K562 (cell line): ENCODE data around the gene ZNF407. TPM values are rescaled to one million over a fixed set of nuclear protein-coding genes. Genes with fewer than 3 reads are reported as not detected.

Source experiments
- BRD9 ChIP-seq: fragments of 450-650 bp; IDR thresholded peaks from 2 replicates; pipeline ENCODE4 v1.6.1; 2018; ENCODE audit warnings: low read depth; ENCODE audit not compliant: partially characterized antibody
- FOXK1 ChIP-seq: sonication (generic); formaldehyde crosslinking; IDR thresholded peaks from 2 replicates; pipeline ENCODE4 v1.8.0; 2022; ENCODE audit warnings: missing genetic modification reagents, mild to moderate bottlenecking, borderline replicate concordance
- MYC ChIP-seq, 2 experiments: fragments of 250-450 bp in 1 of 2; sonication (Bioruptor Pico) in 1 of 2; IDR thresholded peaks; 2 replicates each; pipeline versions ENCODE4 v1.5.1 to v1.6.1; 2012 to 2021; ENCODE audit warnings: low read depth in 2 of 2, borderline replicate concordance in 1 of 2, improper control_type of control experiment in 1 of 2, low read length in 1 of 2, mild to moderate bottlenecking in 1 of 2, moderate library complexity in 1 of 2
- ZEB2 ChIP-seq: fragments of 450-650 bp; IDR thresholded peaks from 2 replicates; pipeline ENCODE4 v1.6.1; 2016
- ZNF3 ChIP-seq: fragments of 250-450 bp; sonication (Bioruptor Pico); IDR thresholded peaks from 2 replicates; pipeline ENCODE4 v1.5.0; 2021; ENCODE audit warnings: mild to moderate bottlenecking, moderate library complexity
- ZNF766 ChIP-seq: fragments of 200-800 bp; sonication (Bioruptor generic); conservative IDR thresholded peaks from 2 replicates; pipeline ENCODE4 v1.6.1; 2016; ENCODE audit warnings: missing genetic modification characterization, missing compliant biosample characterization
- polyA plus RNA-seq, 8 experiments: library from polyadenylated mRNA; depleted of rRNA in 4 of 8; stranded (reverse) in 5 of 8; unstranded in 3 of 8; fragments of >200 nt; fragmentation: Nextera tagmentation in 2 of 8; fragmentation: Illumina TruSeq in 1 of 8; extraction: Ambion mirVana in 2 of 8; extraction: Trizol in 1 of 8; gene quantifications; 2 replicates each; pipeline versions ENCODE4 v1.2.1 to v1.2.3, GENCODE V29; 2011 to 2014; ENCODE audit warnings: inconsistent platforms in 1 of 8, missing spikeins in 1 of 8
- total RNA-seq, 7 experiments: library from RNA; depleted of rRNA in 6 of 7; stranded (reverse); fragments of >200 nt in 6 of 7; fragmentation: Illumina TruSeq in 2 of 7; extraction: Trizol in 2 of 7; gene quantifications; 2 replicates each; pipeline versions ENCODE4 v1.2.1 to v1.2.3, GENCODE V29; 2011 to 2021; ENCODE audit warnings: low replicate concordance in 1 of 7
- TF ChIP-seq, protein P1 (sequence below): fragments of 200-600 bp; sonication (generic); IDR thresholded peaks from one replicate; pipeline ENCODE4 v1.6.1; 2012; ENCODE audit warnings: mild to moderate bottlenecking, low read depth, low read length, inconsistent platforms
- TF ChIP-seq, protein P2 (sequence below): fragments of 200-400 bp; formaldehyde crosslinking; IDR thresholded peaks from 2 replicates; pipeline ENCODE4 v1.6.1; 2017; ENCODE audit warnings: mild to moderate bottlenecking, low read depth, low read length, moderate library complexity
- TF ChIP-seq, protein P3 (sequence below): fragments of 450-650 bp; IDR thresholded peaks from 2 replicates; pipeline ENCODE4 v1.6.1; 2014; ENCODE audit warnings: low read depth, mild to moderate bottlenecking, moderate library complexity, borderline replicate concordance

ZNF407 gene
- total and polyA plus RNA-seq, 9 of the 15 experiments (the other 6 are each of a cell fraction or from before 2014, with no cell fraction given), result 0.21 to 5.4 (median 2.3) TPM

DNA sequence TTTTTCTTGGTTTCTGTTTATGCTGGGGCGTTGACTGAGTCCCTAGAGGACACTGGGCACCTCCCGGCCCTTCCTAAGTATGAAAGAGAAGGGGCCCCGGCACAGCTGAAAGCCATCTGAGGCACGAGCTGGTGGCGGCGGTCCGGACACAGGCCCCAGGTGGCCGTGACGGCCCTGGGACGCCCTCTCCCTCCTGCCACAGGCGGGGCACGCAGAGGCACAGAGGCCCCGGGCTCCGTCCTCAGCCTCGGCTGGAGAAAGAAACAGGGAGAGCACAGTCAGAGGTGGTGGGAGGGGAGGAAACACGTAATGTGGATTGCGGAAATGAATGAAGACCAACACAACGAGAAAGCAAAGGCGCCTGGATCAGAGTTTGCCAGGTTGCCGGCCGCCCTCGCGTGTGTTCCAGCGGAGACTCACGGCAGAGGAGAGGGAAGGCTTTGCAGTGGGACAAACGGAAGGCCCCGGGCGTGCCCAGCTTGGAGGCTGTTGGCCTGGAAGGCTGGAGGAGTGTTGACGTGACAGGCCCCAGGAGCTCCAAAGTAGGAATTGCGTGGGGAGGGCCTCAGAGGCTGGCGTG is 492.2 kb downstream of the ZNF407 start (continued):
- TF ChIP-seq, protein P1, sequence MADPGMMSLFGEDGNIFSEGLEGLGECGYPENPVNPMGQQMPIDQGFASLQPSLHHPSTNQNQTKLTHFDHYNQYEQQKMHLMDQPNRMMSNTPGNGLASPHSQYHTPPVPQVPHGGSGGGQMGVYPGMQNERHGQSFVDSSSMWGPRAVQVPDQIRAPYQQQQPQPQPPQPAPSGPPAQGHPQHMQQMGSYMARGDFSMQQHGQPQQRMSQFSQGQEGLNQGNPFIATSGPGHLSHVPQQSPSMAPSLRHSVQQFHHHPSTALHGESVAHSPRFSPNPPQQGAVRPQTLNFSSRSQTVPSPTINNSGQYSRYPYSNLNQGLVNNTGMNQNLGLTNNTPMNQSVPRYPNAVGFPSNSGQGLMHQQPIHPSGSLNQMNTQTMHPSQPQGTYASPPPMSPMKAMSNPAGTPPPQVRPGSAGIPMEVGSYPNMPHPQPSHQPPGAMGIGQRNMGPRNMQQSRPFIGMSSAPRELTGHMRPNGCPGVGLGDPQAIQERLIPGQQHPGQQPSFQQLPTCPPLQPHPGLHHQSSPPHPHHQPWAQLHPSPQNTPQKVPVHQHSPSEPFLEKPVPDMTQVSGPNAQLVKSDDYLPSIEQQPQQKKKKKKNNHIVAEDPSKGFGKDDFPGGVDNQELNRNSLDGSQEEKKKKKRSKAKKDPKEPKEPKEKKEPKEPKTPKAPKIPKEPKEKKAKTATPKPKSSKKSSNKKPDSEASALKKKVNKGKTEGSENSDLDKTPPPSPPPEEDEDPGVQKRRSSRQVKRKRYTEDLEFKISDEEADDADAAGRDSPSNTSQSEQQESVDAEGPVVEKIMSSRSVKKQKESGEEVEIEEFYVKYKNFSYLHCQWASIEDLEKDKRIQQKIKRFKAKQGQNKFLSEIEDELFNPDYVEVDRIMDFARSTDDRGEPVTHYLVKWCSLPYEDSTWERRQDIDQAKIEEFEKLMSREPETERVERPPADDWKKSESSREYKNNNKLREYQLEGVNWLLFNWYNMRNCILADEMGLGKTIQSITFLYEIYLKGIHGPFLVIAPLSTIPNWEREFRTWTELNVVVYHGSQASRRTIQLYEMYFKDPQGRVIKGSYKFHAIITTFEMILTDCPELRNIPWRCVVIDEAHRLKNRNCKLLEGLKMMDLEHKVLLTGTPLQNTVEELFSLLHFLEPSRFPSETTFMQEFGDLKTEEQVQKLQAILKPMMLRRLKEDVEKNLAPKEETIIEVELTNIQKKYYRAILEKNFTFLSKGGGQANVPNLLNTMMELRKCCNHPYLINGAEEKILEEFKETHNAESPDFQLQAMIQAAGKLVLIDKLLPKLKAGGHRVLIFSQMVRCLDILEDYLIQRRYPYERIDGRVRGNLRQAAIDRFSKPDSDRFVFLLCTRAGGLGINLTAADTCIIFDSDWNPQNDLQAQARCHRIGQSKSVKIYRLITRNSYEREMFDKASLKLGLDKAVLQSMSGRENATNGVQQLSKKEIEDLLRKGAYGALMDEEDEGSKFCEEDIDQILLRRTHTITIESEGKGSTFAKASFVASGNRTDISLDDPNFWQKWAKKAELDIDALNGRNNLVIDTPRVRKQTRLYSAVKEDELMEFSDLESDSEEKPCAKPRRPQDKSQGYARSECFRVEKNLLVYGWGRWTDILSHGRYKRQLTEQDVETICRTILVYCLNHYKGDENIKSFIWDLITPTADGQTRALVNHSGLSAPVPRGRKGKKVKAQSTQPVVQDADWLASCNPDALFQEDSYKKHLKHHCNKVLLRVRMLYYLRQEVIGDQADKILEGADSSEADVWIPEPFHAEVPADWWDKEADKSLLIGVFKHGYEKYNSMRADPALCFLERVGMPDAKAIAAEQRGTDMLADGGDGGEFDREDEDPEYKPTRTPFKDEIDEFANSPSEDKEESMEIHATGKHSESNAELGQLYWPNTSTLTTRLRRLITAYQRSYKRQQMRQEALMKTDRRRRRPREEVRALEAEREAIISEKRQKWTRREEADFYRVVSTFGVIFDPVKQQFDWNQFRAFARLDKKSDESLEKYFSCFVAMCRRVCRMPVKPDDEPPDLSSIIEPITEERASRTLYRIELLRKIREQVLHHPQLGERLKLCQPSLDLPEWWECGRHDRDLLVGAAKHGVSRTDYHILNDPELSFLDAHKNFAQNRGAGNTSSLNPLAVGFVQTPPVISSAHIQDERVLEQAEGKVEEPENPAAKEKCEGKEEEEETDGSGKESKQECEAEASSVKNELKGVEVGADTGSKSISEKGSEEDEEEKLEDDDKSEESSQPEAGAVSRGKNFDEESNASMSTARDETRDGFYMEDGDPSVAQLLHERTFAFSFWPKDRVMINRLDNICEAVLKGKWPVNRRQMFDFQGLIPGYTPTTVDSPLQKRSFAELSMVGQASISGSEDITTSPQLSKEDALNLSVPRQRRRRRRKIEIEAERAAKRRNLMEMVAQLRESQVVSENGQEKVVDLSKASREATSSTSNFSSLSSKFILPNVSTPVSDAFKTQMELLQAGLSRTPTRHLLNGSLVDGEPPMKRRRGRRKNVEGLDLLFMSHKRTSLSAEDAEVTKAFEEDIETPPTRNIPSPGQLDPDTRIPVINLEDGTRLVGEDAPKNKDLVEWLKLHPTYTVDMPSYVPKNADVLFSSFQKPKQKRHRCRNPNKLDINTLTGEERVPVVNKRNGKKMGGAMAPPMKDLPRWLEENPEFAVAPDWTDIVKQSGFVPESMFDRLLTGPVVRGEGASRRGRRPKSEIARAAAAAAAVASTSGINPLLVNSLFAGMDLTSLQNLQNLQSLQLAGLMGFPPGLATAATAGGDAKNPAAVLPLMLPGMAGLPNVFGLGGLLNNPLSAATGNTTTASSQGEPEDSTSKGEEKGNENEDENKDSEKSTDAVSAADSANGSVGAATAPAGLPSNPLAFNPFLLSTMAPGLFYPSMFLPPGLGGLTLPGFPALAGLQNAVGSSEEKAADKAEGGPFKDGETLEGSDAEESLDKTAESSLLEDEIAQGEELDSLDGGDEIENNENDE, result no peak
- TF ChIP-seq ZNF766, result no peak
- no peak for TF ChIP-seq ZEB2
- TF ChIP-seq BRD9, result no peak
- TF ChIP-seq FOXK1 (CRISPR knock-in tag), result no peak
- TF ChIP-seq, protein P2, sequence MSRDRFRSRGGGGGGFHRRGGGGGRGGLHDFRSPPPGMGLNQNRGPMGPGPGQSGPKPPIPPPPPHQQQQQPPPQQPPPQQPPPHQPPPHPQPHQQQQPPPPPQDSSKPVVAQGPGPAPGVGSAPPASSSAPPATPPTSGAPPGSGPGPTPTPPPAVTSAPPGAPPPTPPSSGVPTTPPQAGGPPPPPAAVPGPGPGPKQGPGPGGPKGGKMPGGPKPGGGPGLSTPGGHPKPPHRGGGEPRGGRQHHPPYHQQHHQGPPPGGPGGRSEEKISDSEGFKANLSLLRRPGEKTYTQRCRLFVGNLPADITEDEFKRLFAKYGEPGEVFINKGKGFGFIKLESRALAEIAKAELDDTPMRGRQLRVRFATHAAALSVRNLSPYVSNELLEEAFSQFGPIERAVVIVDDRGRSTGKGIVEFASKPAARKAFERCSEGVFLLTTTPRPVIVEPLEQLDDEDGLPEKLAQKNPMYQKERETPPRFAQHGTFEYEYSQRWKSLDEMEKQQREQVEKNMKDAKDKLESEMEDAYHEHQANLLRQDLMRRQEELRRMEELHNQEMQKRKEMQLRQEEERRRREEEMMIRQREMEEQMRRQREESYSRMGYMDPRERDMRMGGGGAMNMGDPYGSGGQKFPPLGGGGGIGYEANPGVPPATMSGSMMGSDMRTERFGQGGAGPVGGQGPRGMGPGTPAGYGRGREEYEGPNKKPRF, result no peak
- TF ChIP-seq, protein P3, sequence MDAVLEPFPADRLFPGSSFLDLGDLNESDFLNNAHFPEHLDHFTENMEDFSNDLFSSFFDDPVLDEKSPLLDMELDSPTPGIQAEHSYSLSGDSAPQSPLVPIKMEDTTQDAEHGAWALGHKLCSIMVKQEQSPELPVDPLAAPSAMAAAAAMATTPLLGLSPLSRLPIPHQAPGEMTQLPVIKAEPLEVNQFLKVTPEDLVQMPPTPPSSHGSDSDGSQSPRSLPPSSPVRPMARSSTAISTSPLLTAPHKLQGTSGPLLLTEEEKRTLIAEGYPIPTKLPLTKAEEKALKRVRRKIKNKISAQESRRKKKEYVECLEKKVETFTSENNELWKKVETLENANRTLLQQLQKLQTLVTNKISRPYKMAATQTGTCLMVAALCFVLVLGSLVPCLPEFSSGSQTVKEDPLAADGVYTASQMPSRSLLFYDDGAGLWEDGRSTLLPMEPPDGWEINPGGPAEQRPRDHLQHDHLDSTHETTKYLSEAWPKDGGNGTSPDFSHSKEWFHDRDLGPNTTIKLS, result no peak
- no peak for TF ChIP-seq ZNF3 (CRISPR knock-in tag)
- no peak for TF ChIP-seq MYC (IDR thresholded peaks at IDR 0.05; ENCODE audit: low read depth, low read length)
- no peak for TF ChIP-seq MYC (CRISPR knock-in tag; IDR thresholded peaks at IDR 0.05; ENCODE audit: borderline replicate concordance, low read depth)
